GM12874 (cell line): Measurements from ENCODE around the gene SIL1.

Experiments used
- TF ChIP-seq, protein P1 (sequence below): IDR thresholded peaks from 2 replicates; pipeline ENCODE4 v1.5.1; 2011; ENCODE audit warnings: low read depth, mild to moderate bottlenecking, control low read depth, low read length, moderate library complexity; ENCODE audit not compliant: insufficient read depth

SIL1 gene

DNA sequence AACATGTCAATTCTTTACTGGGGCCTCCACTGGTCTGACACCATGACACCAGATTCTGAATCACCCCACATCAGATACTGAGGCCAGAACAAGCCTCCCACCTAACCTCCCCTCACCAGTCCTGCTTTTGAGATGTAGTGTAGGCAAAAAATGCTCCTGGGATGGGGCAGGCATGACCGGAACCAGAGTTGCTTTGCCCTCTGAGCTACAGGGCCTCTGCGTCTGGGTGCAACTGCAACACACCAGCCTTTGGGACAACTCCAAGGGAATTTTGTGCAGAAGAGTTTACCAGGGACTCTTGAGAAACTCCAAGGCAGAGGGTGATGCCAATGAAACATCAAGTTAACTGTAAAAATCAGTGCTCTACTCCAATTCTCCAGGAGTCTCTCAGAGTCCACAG is 79.4 kb downstream of the SIL1 start:
- TF ChIP-seq, protein P1, sequence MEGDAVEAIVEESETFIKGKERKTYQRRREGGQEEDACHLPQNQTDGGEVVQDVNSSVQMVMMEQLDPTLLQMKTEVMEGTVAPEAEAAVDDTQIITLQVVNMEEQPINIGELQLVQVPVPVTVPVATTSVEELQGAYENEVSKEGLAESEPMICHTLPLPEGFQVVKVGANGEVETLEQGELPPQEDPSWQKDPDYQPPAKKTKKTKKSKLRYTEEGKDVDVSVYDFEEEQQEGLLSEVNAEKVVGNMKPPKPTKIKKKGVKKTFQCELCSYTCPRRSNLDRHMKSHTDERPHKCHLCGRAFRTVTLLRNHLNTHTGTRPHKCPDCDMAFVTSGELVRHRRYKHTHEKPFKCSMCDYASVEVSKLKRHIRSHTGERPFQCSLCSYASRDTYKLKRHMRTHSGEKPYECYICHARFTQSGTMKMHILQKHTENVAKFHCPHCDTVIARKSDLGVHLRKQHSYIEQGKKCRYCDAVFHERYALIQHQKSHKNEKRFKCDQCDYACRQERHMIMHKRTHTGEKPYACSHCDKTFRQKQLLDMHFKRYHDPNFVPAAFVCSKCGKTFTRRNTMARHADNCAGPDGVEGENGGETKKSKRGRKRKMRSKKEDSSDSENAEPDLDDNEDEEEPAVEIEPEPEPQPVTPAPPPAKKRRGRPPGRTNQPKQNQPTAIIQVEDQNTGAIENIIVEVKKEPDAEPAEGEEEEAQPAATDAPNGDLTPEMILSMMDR, result no peak

DNA sequence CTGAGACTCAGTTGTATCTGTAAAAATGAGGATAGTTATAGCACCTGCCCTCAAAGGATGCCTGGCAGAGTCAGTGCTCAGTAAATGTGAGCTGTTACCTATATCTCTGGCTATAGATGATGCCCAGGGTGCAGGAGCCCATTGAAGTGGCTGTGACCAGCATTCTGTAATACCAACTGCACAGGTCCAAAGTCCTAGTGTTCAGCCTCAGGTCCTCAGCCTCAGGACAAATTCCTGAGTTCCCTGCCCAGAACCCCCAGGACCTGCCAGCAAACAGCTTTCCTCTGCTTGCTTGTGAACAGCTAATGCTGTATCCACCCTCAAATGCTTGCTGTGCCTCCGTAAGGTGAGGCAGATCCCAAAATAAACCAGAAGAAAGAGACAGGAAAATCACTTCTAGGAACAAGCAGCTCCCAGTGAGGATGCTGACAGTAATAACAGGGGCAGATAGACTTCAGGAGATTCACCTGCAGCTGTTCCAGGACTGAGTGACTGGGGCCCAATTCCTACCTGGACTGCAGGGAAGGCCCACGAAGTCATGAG is 80.8 kb downstream of the SIL1 start:
- TF ChIP-seq, protein P1, result no peak

DNA sequence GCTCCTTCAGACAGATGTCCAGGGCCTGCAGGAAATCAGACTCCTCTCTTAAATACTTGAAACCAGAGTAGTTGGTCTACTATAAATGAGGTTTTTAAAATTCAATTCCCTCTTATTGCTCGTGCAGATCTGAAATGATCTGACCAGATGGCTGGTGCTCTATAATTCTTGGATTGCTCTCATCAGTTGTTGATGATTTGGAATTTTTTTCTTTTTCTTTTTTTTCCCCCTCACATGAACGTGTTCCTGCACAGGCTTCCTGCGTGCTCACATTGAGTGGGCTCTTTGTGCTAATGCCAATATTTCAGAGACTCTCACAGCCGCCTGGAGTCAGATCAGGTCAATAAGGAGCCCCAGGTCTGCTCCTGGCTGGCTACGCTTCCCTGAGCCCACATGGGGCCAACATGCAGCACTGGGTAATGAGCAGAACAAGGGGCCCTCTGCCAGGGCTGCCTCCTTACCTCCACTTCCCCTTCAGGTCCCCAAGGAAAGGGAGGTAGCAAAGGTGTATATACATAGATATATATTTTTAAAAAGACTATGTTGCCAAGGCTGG is 82.0 kb downstream of the SIL1 start:
- TF ChIP-seq, protein P1, result no peak

DNA sequence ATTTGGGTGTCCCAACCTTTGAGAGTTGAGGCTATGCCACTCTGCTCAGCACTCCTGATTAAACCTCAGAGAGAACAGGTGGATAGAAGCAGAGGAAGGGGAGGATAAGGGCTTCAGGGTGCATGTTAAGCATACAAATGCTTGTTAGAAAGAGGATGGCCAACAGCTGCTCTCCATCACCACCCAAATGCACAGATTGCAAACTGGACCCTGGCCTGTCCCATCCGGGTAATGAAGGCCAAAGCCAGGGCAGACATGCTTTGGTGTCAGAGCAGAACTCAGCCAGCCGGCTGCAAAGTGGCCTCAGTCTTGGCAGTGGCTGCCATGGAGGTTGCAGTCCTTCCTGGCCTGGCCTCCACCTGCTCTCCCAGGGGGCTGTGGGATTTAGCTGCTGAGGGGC is 84.3 kb downstream of the SIL1 start:
- TF ChIP-seq, protein P1, result no peak

DNA sequence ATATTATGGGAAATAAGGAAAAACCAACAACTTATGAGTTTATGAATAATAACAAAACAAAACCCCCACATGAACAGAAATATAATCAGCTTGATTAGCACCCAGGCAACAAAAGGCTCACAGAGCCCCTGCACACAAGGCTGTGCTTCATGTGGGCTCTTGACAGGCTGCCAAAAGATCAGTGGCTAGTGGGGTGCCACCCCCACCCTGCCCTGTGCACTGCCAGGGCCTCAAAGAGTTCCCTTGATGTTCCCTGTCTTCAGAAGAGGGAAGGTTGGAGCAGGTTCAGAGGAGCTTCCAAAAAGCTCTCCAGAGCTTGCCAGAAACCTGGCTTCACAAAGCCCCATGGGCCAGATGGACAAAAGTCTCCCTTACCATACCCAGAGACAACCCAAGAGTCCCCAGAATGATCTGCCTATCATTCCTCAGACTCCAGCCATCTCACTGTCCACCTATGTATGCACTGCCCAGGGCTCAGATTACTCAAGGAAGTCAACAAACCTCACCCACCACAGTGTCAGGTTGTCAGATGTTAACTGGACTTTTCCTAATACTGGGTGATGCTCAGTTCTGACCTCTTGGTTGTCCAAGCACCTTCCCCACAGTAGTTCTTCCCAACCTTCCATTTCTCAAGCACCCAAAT is 87.5 kb downstream of the SIL1 start:
- TF ChIP-seq, protein P1, result no peak

DNA sequence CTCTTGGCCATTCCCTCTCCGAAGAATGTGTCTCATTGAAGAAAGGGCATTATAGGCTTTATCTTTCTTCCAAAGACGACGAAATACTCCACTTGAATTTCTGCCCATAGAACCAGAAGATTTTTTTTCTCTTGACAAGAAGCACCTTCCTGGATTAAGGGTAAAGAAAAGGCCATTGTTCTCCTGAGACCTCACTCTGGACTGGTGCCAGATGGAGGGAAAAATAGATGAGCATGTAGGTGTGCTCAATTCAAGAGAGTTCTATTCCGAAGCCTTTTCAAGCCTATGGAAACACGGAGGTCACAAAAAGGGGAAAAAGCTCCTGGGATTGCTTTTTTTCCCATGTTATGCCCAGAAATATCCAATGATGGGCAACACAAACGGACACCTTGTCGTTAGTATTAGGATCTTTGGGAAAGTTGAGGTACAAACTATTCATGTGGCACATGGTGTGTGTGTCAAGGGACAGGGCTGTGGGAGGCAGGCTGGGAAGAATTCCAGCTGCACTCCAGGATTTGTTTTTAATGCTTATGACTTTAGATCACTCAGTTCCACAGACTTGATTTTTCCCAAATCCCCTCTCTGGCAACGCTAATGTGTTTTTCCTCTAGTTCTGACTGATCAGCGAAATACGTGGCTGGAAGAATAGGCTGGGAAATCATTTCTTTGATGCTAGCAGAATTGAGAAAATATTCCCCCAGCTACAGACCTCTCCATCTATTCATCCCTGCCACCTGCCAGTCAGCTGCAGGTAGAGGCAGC is 89.9 kb downstream of the SIL1 start:
- TF ChIP-seq, protein P1, result no peak

DNA sequence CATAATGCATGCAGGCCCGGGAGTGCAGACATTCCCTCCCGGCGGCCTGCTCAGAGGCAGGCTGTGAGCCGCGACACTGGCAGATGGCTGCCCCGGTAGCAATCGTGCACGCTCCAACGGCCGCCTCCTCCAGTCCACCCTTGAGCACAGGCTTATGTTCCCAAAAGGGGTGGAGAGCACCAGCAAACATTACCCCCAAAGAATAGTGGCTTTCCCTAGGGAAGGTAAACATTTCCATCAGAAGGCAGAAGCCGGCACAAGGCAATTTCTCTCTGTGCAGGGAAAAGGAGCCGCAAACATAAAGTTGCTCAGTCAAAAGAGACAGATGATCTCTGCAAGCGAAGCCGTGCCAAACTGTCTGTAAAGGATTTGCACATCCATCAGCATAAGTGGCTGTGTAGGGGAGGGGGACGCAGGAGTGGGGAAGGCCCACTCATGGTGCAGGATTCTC is 92.5 kb downstream of the SIL1 start:
- TF ChIP-seq, protein P1, result no peak
